GM12864 (cell line): Measurements from ENCODE around the gene PRKACA.

ENCODE experiments used
- DNase-seq: peaks from one replicate; pipeline ENCODE4 v3.0.0-alpha.2; 2011; ENCODE audit warnings: low read depth
- H3K4me3 ChIP-seq: 2 replicates; pipeline ENCODE4 v1.5.1; 2011; ENCODE audit warnings: mild to moderate bottlenecking, low read depth, low read length, control low read depth
- CTCF ChIP-seq: IDR thresholded peaks from 2 replicates; pipeline ENCODE4 v1.5.1; 2011; ENCODE audit warnings: low read depth, mild to moderate bottlenecking, moderate library complexity, low read length, control low read depth, inconsistent platforms; ENCODE audit errors: missing control alignments

PRKACA gene

GRCh38 chr19:14127176-14127575 is 9.6 kb upstream of the PRKACA start:
- TF ChIP-seq CTCF: no peak
- H3K4me3 ChIP-seq: no peak overlapping the region
- no peak for DNase-seq

GRCh38 chr19:14122924-14123323 is 5.4 kb upstream of the PRKACA start:
- no peak overlapping the region for H3K4me3 ChIP-seq
- TF ChIP-seq CTCF: no peak
- DNase-seq: no peak

- no peak overlapping the region for H3K4me3 ChIP-seq
- DNase-seq: no peak
- TF ChIP-seq CTCF: no peak
These were observed 2.9 kb upstream of the PRKACA start for GRCh38 chr19:14120497-14120780.

GRCh38 chr19:14119644-14120496 is 2.3 kb upstream of the PRKACA start:
- TF ChIP-seq CTCF: no peak
- no peak for DNase-seq
- no peak overlapping the region for H3K4me3 ChIP-seq

GRCh38 chr19:14119146-14119545 is 1.6 kb upstream of the PRKACA start:
- no peak for TF ChIP-seq CTCF
- no peak for DNase-seq
- no peak overlapping the region for H3K4me3 ChIP-seq

- no peak for DNase-seq
- H3K4me3 ChIP-seq: peak overlapping the region; percentile 64
- TF ChIP-seq CTCF: no peak
These were observed 846 bp upstream of the PRKACA start for GRCh38 chr19:14118165-14119051.
